Right lobe of liver (tissue), 4 donors: ENCODE data around the gene ATR.

Source experiments
- CTCF ChIP-seq, 4 donors: fragments of 200-600 bp in 3 of 4; fragments of 450-650 bp in 1 of 4; IDR thresholded peaks; one replicate each; pipeline versions ENCODE4 v1.5.1 to v1.8.0; 2016 to 2022; ENCODE audit warnings: antibody characterized with exemption in 4 of 4, mild to moderate bottlenecking in 2 of 4
- POLR2A ChIP-seq: fragments of 450-650 bp; IDR thresholded peaks from one replicate; pipeline ENCODE4 v1.6.1; 2017; ENCODE audit warnings: antibody characterized with exemption, mild to moderate bottlenecking
- donor health status: DM: no; HTN: no; CAD: no.
- donor health status: DM: no; HTN: no; CAD: no.
- donor health status: DM: no; HTN: yes; CAD: no.

GRCh38 chr3:142586803-142587406, 8.4 kb upstream of the ATR start:
- TF ChIP-seq CTCF (IDR thresholded peaks at IDR 0.05) (peak; percentile 66 to 90 (median 72)), POLR2A (no peak)
